ENCODE measurements around the gene CXCL17.

The CXCL17 gene

GRCh38 chr19:42423462-42424344 lies 19.0 kb downstream of the CXCL17 start:
- FAIRE-seq = no peak

GRCh38 chr19:42422901-42423461 lies 19.8 kb downstream of the CXCL17 start:
- FAIRE-seq = no peak

- FAIRE-seq = no peak
Measured at GRCh38 chr19:42422092-42422900, 20.4 kb downstream of the CXCL17 start.

GRCh38 chr19:42421591-42422031 lies 21.1 kb downstream of the CXCL17 start:
- FAIRE-seq = no peak

GRCh38 chr19:42421101-42421500 lies 21.6 kb downstream of the CXCL17 start:
- FAIRE-seq = no peak

- FAIRE-seq = no peak
Measured at GRCh38 chr19:42420055-42420544, 22.6 kb downstream of the CXCL17 start.

GRCh38 chr19:42419309-42419708 lies 23.4 kb downstream of the CXCL17 start:
- FAIRE-seq = no peak

- FAIRE-seq = no peak
Measured at GRCh38 chr19:42412661-42413076, 30.1 kb downstream of the CXCL17 start.

- no peak for FAIRE-seq
Measured at GRCh38 chr19:42412227-42412626, 30.5 kb downstream of the CXCL17 start.

GRCh38 chr19:42411581-42412178 lies 31.1 kb downstream of the CXCL17 start:
- no peak for FAIRE-seq

GRCh38 chr19:42410371-42410770 lies 32.4 kb downstream of the CXCL17 start:
- no peak for FAIRE-seq

- FAIRE-seq = no peak
Measured at GRCh38 chr19:42409477-42409876, 33.3 kb downstream of the CXCL17 start.

GRCh38 chr19:42407816-42408175 lies 35.0 kb downstream of the CXCL17 start:
- no peak for FAIRE-seq

GRCh38 chr19:42407085-42407815 lies 35.5 kb downstream of the CXCL17 start:
- FAIRE-seq = no peak

GRCh38 chr19:42406111-42406510 lies 36.6 kb downstream of the CXCL17 start:
- no peak for FAIRE-seq

GRCh38 chr19:42403586-42403985 lies 39.2 kb downstream of the CXCL17 start:
- no peak for FAIRE-seq

- FAIRE-seq = no peak
Measured at GRCh38 chr19:42402376-42403116, 40.2 kb downstream of the CXCL17 start.

GRCh38 chr19:42401365-42402303 lies 41.1 kb downstream of the CXCL17 start:
- FAIRE-seq = no peak

GRCh38 chr19:42400404-42400803 lies 42.3 kb downstream of the CXCL17 start:
- no peak for FAIRE-seq

Data from colon (tissue), 2 donors.